ENCODE data around the gene RAB2B. TPM values are rescaled to one million over a fixed set of nuclear protein-coding genes. Genes with fewer than 3 reads are reported as not detected.

Gene RAB2B
- polyA plus RNA-seq, 1 of the 3 experiments (the other 2 are of a cell fraction): 24.4 TPM

- TF ChIP-seq RAD21 (IDR thresholded peaks at IDR 0.05; ENCODE audit: low read length) (no peak), YY1 (IDR thresholded peaks at IDR 0.05; ENCODE audit: low read depth) (no peak), SMC3 (IDR thresholded peaks at IDR 0.05; ENCODE audit: low read depth, low read length) (no peak), NFIC (IDR thresholded peaks at IDR 0.05; ENCODE audit: borderline replicate concordance) (no peak), EZH2phosphoT487 (IDR thresholded peaks at IDR 0.05; ENCODE audit: borderline replicate concordance, low read depth) (no peak), JUND (IDR thresholded peaks at IDR 0.05) (no peak), NRF1 (IDR thresholded peaks at IDR 0.05; ENCODE audit: low read depth, low read length) (no peak), RXRA (IDR thresholded peaks at IDR 0.05; ENCODE audit: borderline replicate concordance, low read depth) (no peak), CTCF (IDR thresholded peaks at IDR 0.05) (no peak), TAF1 (IDR thresholded peaks at IDR 0.05; ENCODE audit: borderline replicate concordance, low read depth, low read length) (0 out of 2 replicates have a peak, but pooled peaks have one; percentile 11), FOSL2 (IDR thresholded peaks at IDR 0.05; ENCODE audit: borderline replicate concordance, low read depth) (no peak), FOXM1 (IDR thresholded peaks at IDR 0.05; ENCODE audit: low read depth) (no peak), SIN3A (IDR thresholded peaks at IDR 0.05; ENCODE audit: borderline replicate concordance, low read depth, low read length) (no peak)
- TF ChIP-seq, protein P1, sequence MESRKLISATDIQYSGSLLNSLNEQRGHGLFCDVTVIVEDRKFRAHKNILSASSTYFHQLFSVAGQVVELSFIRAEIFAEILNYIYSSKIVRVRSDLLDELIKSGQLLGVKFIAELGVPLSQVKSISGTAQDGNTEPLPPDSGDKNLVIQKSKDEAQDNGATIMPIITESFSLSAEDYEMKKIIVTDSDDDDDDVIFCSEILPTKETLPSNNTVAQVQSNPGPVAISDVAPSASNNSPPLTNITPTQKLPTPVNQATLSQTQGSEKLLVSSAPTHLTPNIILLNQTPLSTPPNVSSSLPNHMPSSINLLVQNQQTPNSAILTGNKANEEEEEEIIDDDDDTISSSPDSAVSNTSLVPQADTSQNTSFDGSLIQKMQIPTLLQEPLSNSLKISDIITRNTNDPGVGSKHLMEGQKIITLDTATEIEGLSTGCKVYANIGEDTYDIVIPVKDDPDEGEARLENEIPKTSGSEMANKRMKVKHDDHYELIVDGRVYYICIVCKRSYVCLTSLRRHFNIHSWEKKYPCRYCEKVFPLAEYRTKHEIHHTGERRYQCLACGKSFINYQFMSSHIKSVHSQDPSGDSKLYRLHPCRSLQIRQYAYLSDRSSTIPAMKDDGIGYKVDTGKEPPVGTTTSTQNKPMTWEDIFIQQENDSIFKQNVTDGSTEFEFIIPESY (IDR thresholded peaks at IDR 0.05; ENCODE audit: borderline replicate concordance, low read depth): no peak
Measured at GRCh38 chr14:21525962-21526671, 49.4 kb upstream of the RAB2B start, which contains the start of gene SALL2 (continued).

DNA sequence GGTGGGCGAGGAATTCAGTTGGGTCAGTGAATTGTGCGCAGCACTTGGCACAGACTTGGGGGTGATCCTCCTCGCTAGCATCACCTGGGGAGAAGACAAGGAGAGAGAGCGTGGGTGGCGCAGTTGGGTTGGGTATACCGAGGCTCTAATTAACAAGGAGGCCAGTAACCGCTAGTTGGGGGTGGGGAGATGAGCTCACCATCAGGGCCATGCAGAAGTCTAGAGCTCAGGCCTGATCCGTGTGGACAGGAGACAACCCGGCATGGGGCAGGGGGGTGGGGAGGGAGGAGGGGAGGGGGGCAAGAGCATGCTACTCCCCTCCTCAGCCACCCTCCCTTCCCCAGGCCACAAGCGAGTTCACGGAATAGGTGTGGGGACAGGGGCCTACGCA is 48.8 kb upstream of the RAB2B start:
- Histone ChIP-seq H3K9me3 (no peaks in the 10 kb centered on the region), H3K27ac (ENCODE audit: low read depth in 2 of 2, low read length in 1 of 2) (peak overlapping the region in 1 of 2 experiments; percentile 82; a peak in 2 of 4 replicates), H4K20me1 (ENCODE audit: insufficient read depth) (no peaks in the 10 kb centered on the region), H3K36me3 (replicated peaks in 1 of 2; ENCODE audit: control insufficient read depth in 1 of 2, insufficient read depth in 2 of 2, low read length in 1 of 2) (peaks cover 0 to 5% of the 10 kb centered on the region in 2 experiments), H3K9ac (peak overlapping the region; percentile 80; the same call in 1 of the 2 replicates), H3K4me3 (ENCODE audit: low read depth in 2 of 2, low read length in 1 of 2) (peak overlapping the region; percentile 75 to 77), H3K4me1 (ENCODE audit: control insufficient read depth in 1 of 2, insufficient read depth in 2 of 2, low read depth in 1 of 2, low read length in 1 of 2) (peaks cover 0 to 16% of the 10 kb centered on the region in 2 experiments; a peak in 1 of 4 replicates), H3K27me3 (ENCODE audit: insufficient read depth) (peaks cover 6% of the 10 kb centered on the region; the same call in 1 of the 2 replicates), H2AFZ (ENCODE audit: low read depth) (no peak overlapping the region), H3K4me2 (peak overlapping the region; percentile 89), H3F3A (replicated peaks; ENCODE audit: insufficient read depth) (no peaks in the 10 kb centered on the region), H3K9me2 (no peaks in the 10 kb centered on the region), H3K79me2 (ENCODE audit: insufficient read depth) (no peaks in the 10 kb centered on the region; the same call in 1 of the 2 replicates)
- 35% methylated on average over 11 of the region's 12 CpGs for WGBS (ENCODE audit: low lambda C conversion rate)
- DNase-seq: peak; percentile 61
- ChIA-PET CTCF (interaction anchor here (1.1 to 1.3 kb wide), 4 partner anchors 9 to 48 kb away, joined by 3 to 7 read pairs (median 4); partner anchors contain the start of gene TOX4), POLR2A (interaction anchor here (0.9 to 2.8 kb wide), 2 partner anchors 14 to 49 kb away, joined by 5 to 36 read pairs; partner anchors contain the start of genes METTL3, RAB2B and TOX4)
- TF ChIP-seq, protein P2, sequence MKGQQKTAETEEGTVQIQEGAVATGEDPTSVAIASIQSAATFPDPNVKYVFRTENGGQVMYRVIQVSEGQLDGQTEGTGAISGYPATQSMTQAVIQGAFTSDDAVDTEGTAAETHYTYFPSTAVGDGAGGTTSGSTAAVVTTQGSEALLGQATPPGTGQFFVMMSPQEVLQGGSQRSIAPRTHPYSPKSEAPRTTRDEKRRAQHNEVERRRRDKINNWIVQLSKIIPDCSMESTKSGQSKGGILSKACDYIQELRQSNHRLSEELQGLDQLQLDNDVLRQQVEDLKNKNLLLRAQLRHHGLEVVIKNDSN (IDR thresholded peaks at IDR 0.05; ENCODE audit: borderline replicate concordance, low read depth): no peak
- TF ChIP-seq FOXJ3 (CRISPR knock-in tag; IDR thresholded peaks at IDR 0.05) (no peak), RAD21 (IDR thresholded peaks at IDR 0.05; ENCODE audit: low read length) (no peak)
